Measurements from ENCODE around the gene RNF25. TPM values are rescaled to one million over a fixed set of nuclear protein-coding genes. Genes with fewer than 3 reads are reported as not detected.

Gene RNF25
- total RNA-seq, 1 experiment from 2014 or later = 27.2 TPM

DNA sequence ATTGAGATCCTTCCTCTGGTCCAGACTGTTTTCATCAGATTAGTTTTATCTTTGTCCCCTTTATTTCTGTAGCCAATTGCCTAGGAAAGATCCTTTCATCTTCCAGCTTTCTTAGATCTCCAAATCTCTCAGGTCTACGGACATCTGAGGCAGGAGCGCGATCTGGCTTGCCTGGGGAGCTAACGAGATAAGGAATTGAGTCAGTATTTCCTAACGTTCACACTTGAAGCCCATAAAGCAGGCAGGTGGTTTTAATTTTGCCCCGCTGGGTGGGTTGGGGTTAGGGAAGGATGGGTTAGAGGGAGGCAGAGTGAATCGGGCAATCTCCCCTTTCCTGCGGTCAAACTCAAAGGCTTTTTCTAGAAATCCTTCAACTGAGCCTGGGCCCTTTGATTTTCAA is 38.1 kb upstream of the RNF25 start:
- H3K9me2 ChIP-seq (ENCODE audit: insufficient read depth) = no peaks in the 10 kb centered on the region
- ChIA-PET CTCF (interaction anchor here (0.5 to 1.3 kb wide), 6 partner anchors 22 to 632 kb away, joined by 3 to 7 read pairs (median 4); partner anchors contain the start of genes BCS1L and ZNF142), POLR2A (ENCODE audit: unreplicated experiment) (interaction anchor here (0.5 to 0.6 kb wide), 2 partner anchors 91 to 119 kb away, joined by 3 to 10 read pairs; no protein-coding TSS in a partner anchor)
- H3F3A ChIP-seq (ENCODE audit: insufficient read depth, low read depth) = no peaks in the 10 kb centered on the region
- no peak overlapping the region for H3K27ac ChIP-seq
- intact Hi-C loops (cut with micrococcal nuclease; ENCODE audit: unreplicated experiment) = loop anchor here (1.0 kb wide), 1 partner anchor 137 kb away; no protein-coding TSS in a partner anchor
- DNase-seq = no peak
- no peaks in the 10 kb centered on the region for H3K27me3 ChIP-seq (ENCODE audit: insufficient read depth, low read depth)
- H3K9me3 ChIP-seq (ENCODE audit: insufficient read depth, low read depth) = no peaks in the 10 kb centered on the region
- no peak for TF ChIP-seq EZH2 (IDR thresholded peaks at IDR 0.05; ENCODE audit: low read depth)
- TF ChIP-seq, protein P1, sequence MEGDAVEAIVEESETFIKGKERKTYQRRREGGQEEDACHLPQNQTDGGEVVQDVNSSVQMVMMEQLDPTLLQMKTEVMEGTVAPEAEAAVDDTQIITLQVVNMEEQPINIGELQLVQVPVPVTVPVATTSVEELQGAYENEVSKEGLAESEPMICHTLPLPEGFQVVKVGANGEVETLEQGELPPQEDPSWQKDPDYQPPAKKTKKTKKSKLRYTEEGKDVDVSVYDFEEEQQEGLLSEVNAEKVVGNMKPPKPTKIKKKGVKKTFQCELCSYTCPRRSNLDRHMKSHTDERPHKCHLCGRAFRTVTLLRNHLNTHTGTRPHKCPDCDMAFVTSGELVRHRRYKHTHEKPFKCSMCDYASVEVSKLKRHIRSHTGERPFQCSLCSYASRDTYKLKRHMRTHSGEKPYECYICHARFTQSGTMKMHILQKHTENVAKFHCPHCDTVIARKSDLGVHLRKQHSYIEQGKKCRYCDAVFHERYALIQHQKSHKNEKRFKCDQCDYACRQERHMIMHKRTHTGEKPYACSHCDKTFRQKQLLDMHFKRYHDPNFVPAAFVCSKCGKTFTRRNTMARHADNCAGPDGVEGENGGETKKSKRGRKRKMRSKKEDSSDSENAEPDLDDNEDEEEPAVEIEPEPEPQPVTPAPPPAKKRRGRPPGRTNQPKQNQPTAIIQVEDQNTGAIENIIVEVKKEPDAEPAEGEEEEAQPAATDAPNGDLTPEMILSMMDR (conservative IDR thresholded peaks at IDR 0.05) = no peak
- no peaks in the 10 kb centered on the region for H3K36me3 ChIP-seq (ENCODE audit: low read depth)
- H3K79me2 ChIP-seq (ENCODE audit: low read depth) = peaks cover 39% of the 10 kb centered on the region
- H2AFZ ChIP-seq = peak overlapping the region; percentile 89; the same call in 1 of the 2 replicates
- no peak overlapping the region for H3K4me2 ChIP-seq
- H3K4me3 ChIP-seq = no peak overlapping the region
- peaks cover 3% of the 10 kb centered on the region; the same call in 1 of the 2 replicates for H4K20me1 ChIP-seq (ENCODE audit: insufficient read depth)
- H3K4me1 ChIP-seq (replicated peaks; ENCODE audit: insufficient read depth) = peaks cover 13% of the 10 kb centered on the region
- no TSS peak for BruUV-seq (replicated peaks)

DNA sequence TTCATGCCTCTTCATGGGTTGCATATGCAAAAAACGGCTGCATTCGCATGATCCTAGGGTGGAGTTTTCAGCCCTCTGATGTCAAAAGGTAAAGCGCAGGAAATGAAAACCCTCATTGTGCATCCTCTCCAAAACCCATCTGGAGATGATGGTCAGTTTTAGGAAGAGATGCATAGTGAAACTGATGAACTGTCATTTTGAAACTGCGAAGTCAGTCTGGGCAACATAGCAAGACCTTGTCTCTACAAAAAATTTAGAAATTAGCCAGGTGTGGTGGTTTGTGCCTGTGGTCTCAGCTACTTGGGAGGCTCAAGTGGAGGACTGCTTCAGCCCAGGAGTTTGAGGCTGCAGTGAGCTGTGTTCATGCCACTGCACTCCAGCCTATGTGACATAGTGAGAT is 36.3 kb upstream of the RNF25 start:
- no peak overlapping the region for H3K27ac ChIP-seq
- peaks cover 13% of the 10 kb centered on the region for H3K4me1 ChIP-seq (replicated peaks; ENCODE audit: insufficient read depth)
- H3K9me3 ChIP-seq (ENCODE audit: insufficient read depth, low read depth) = no peaks in the 10 kb centered on the region
- DNase-seq = no peak
- H3F3A ChIP-seq (ENCODE audit: insufficient read depth, low read depth) = no peaks in the 10 kb centered on the region
- H2AFZ ChIP-seq = no peak overlapping the region
- H3K27me3 ChIP-seq (ENCODE audit: insufficient read depth, low read depth) = no peaks in the 10 kb centered on the region
- H3K4me3 ChIP-seq = no peak overlapping the region
- ChIA-PET POLR2A (ENCODE audit: unreplicated experiment) (no interaction called here), CTCF (interaction anchor here (0.6 to 0.7 kb wide), 2 partner anchors 44 to 504 kb away, joined by 3 to 10 read pairs; no protein-coding TSS in a partner anchor)
- H3K79me2 ChIP-seq (ENCODE audit: low read depth) = peaks cover 23% of the 10 kb centered on the region
- no peaks in the 10 kb centered on the region for H3K9me2 ChIP-seq (ENCODE audit: insufficient read depth)
- TF ChIP-seq, protein P1 (conservative IDR thresholded peaks at IDR 0.05) = no peak
- no peak for TF ChIP-seq EZH2 (IDR thresholded peaks at IDR 0.05; ENCODE audit: low read depth)
- peaks cover 3% of the 10 kb centered on the region; the same call in 1 of the 2 replicates for H4K20me1 ChIP-seq (ENCODE audit: insufficient read depth)
- intact Hi-C loops (cut with micrococcal nuclease; ENCODE audit: unreplicated experiment) = no loop called here
- H3K4me2 ChIP-seq = no peak overlapping the region
- no peaks in the 10 kb centered on the region for H3K36me3 ChIP-seq (ENCODE audit: low read depth)
- no TSS peak for BruUV-seq (replicated peaks)

DNA sequence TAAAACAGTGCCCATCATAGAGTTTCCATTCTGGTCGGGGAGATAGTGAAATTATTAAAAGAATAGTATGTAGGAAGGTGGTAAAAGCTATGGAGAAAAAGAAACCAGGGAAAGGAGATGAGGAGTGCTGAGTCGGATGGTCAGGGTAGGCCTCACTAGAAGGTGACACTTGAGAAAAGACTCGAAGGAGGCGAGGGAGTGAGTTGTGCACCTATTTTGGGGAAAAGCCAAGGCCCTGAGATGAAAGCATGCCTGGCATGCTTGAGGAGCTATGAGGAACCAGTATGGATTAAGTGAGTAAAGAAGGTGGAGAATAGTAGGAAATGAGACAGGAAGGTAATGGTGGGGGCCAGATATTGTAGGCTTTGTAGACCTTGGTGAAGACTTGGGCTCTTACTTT is 31.5 kb upstream of the RNF25 start:
- CTCF ChIA-PET = no interaction called here

More for the DNA sequence above, 31.5 kb upstream of the RNF25 start:
- H3K9me2 ChIP-seq (ENCODE audit: insufficient read depth) = no peaks in the 10 kb centered on the region
- intact Hi-C loops (cut with micrococcal nuclease; ENCODE audit: unreplicated experiment) = no loop called here
- no peaks in the 10 kb centered on the region for H3K36me3 ChIP-seq (ENCODE audit: low read depth)
- no peak overlapping the region for H3K4me2 ChIP-seq
- POLR2A ChIA-PET (ENCODE audit: unreplicated experiment) = no interaction called here
- no peaks in the 10 kb centered on the region for H4K20me1 ChIP-seq (ENCODE audit: insufficient read depth)
- no TSS peak for BruUV-seq (replicated peaks)
- TF ChIP-seq, protein P1 (conservative IDR thresholded peaks at IDR 0.05) = no peak
- no peak for TF ChIP-seq EZH2 (IDR thresholded peaks at IDR 0.05; ENCODE audit: low read depth)
- H3K79me2 ChIP-seq (ENCODE audit: low read depth) = no peaks in the 10 kb centered on the region
- H3K4me1 ChIP-seq (replicated peaks; ENCODE audit: insufficient read depth) = no peaks in the 10 kb centered on the region
- no peak for DNase-seq
- no peak overlapping the region for H2AFZ ChIP-seq
- no peaks in the 10 kb centered on the region for H3K9me3 ChIP-seq (ENCODE audit: insufficient read depth, low read depth)
- H3K4me3 ChIP-seq = no peak overlapping the region
- H3K27ac ChIP-seq = no peak overlapping the region
- H3F3A ChIP-seq (ENCODE audit: insufficient read depth, low read depth) = no peaks in the 10 kb centered on the region
- H3K27me3 ChIP-seq (ENCODE audit: insufficient read depth, low read depth) = no peaks in the 10 kb centered on the region

All from PC-9 (cell line).